NCI-H1417 (cell line): ENCODE results near the gene ARFGAP3.
A peak's percentile ranks its signal among the peaks of the same experiment; 100 is the strongest.

Source experiments
- DNase-seq, 3 experiments: peaks; one replicate each; lab custom pipeline; 2025; lab: John Stamatoyannopoulos, UW

The ARFGAP3 gene, protein sequence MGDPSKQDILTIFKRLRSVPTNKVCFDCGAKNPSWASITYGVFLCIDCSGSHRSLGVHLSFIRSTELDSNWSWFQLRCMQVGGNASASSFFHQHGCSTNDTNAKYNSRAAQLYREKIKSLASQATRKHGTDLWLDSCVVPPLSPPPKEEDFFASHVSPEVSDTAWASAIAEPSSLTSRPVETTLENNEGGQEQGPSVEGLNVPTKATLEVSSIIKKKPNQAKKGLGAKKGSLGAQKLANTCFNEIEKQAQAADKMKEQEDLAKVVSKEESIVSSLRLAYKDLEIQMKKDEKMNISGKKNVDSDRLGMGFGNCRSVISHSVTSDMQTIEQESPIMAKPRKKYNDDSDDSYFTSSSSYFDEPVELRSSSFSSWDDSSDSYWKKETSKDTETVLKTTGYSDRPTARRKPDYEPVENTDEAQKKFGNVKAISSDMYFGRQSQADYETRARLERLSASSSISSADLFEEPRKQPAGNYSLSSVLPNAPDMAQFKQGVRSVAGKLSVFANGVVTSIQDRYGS

DNA sequence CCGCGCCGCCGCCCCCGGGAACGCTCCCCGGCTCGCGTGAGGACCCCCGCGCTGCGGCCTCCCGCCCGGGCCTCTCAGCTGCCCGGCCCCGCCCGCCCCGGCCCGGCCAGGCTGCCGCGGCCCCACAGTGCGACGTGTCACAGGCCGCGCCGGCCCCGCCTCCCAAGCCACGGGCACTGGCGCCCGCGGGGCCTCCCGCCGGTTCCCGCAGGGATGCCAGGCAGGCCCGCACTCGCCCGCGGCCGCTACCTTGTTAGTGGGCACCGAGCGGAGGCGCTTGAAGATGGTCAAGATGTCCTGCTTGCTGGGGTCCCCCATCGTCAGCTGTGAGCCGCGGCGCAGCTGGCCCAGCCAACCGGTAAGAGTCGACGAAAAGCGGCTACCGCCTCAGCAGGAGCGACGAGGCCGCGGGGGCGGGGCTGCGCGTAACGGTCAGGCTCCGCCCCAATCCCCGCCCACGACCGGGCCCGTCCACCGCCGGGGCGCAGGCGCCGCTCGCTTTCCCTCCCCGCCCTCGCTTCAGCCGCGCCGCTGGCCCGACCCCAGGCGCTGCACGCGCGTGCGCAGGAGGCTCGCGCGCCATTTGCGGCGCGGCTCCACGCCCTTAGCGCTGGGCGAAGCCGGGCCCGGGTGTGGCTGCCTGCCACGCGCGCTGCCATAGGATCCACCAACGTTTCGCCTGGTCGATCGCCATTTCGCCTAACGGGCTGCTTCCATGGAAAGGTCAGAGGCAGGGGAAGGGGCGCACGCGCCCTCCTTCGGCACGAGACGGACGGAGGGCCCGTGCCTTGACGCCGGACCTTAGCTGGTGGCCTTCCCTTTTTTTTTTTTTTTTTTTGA is at the start of gene ARFGAP3:
TSS of gene ARFGAP3 (minus strand) at position 409 of the 840 bp plus-strand sequence. CDS start at position 318, 91 bp downstream.
- peak; percentile 90 to 93 (median 93) for DNase-seq

DNA sequence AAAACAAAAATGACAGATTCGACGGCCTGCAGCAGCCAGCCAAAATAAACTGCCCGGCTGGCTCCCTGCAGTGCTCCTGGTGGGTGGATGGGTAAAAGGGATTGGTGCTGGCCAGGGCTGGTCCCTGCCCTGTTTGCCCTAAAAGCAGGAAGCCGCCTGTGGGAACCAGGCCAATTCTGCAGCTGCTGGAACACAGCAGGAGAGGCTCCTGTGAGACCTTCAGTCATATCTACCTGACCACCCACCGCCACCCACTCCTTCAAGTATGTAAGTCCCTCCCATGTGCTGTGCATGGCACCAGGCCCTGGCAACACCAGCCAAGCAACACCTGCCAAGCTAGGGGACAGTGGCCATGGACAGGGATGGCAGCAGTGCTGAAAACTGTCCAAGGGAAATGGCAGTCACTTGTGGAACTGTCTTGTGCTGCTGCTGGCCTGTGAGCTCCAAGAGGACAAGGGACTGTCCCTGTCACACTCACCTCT is 48.7 kb upstream of the ARFGAP3 start:
- DNase-seq = peak in 2 of 3 experiments; percentile 69 to 88

DNA sequence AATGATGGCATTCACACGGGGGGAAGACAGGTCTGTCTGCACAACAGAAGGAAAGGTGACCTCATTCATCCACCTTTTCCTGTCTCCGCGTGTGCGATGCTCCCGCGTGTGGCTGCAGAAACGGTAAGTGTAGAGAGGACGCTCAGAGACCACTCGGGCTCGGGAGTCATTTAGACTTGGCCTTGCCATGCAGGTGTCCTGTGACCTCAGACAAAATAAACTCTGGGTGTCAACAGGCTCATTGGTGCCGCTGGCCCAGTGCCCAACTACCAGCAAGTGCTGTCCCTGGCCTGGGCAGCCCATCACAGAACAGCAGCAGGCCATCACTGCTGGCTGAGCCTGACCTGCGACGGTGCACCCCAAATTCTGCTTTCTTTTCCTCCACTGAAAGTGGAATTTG is 48.1 kb upstream of the ARFGAP3 start:
- DNase-seq = peak in 2 of 3 experiments; percentile 39 to 63

DNA sequence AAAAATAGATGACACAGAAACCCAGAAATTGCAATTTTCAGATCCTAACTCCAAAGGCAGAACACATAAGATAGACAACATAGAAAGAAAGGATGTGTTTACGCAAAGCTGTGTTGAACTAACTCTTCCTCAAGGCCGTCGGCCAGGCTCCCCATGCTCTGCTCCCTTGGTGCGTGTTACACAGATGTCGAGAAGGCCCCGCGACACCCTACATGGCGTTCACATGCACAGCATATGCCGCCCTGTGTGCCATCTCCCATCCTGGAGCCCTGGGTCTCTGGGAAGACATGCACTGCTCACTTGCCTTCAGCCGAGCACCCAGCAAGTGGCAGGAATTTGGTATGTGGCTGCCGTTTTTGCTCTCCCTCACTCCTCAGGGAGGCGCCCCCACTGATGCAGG is 47.0 kb upstream of the ARFGAP3 start:
- DNase-seq = peak in 1 of 3 experiments; percentile 1

DNA sequence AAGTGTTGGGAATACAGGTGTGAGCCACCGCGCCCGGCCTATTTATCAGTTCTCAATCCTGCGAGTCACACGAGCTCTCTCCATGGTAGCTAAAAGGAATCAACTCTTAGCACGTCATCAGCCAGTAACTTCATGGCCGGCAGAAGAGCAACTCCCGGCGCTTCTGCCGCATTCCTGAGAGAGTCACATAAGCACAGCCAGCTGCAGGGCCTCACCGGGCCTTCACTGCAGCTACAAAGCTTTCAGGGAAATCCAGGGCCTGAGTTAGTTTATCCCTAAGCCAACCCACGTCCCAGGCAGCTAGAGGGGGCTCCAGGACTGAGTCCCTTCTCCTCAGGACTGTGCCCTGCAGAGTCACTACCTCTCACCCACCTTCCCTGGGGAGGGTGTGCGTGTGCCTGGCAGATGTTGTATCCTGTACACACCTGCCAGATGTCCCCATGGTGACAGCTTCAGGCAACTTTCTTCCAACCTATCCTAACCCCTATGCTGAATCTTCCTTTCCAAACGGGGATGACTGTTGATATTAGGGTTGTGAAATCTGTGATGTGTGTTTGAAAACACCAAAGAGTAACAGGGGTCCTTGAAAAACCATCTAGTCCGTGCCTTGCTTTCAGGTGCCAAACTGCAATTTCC is 45.9 kb upstream of the ARFGAP3 start:
- no peak for DNase-seq

DNA sequence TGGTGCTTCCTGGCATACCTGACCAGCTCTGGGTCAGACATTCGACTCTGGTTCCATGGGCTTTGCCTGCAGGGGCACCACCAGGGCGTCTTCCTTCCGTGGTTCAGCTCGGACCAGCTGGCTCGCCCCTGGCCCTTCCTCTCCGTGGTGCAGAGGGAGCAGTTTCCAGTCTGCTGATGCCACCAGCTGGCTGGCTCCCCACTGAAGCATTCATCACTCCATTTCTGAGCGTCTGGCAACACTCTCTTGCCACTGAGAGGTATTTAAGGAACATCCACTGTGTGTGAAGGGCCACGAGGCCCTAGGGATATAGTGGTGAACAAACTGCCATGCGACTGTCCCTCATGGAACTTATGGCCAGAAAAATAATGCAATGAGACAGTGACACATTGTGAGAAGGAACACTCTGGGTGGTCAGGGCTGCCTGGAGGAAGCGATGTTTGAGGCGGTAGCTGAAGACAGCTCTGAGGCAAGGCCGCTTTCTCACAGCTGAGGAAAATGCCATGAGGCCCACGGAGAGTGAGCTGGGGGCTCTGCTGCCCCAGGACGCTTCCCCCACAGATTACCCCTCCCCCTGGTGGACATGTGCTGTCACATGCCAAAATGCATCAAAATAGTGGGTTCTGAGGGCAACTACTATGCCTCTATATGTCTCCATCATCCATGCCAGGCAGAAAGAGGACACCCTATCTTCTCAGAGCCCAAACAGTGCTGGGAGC is 44.9 kb upstream of the ARFGAP3 start:
- no peak for DNase-seq

DNA sequence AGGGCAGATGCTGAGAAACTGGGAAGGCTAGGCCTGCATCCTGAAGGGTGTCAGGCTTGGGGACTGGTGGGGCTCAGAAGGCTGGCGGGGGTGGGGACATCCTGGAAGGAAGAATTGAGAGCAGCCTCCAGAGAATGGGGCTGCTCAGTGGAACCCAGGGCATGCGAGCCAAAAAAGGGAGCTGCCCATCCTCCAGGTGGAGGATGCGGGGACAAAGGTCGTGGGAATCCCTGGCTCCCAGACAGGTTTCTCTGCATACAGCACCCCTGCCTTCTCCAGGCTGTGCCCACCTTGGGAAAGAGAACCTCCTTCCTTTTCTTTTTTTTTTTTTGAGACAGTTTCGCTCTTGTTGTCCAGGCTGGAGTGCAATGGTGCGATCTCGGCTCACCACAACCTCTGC is 40.9 kb upstream of the ARFGAP3 start:
- DNase-seq = no peak

DNA sequence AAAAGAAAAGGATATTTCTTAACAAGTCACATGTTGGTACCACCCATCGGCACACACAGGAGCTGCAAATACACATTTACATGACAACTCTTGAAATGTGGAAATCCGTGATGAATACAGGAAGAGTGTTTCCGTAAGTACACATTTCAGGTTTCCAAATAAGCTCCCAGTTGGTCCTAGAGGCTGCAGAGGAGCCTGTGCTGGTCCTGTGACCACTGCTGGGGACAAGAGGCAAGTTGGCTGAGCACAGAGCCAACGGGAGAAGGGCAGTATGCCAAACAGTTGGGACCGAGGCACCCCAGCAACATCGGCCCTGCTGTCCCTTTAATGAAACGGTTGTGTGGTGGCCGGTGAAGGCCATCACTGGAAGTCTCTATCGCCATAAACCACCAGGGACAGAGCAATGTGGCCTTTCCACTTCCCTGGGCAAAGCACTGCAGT is 38.5 kb upstream of the ARFGAP3 start:
- no peak for DNase-seq

DNA sequence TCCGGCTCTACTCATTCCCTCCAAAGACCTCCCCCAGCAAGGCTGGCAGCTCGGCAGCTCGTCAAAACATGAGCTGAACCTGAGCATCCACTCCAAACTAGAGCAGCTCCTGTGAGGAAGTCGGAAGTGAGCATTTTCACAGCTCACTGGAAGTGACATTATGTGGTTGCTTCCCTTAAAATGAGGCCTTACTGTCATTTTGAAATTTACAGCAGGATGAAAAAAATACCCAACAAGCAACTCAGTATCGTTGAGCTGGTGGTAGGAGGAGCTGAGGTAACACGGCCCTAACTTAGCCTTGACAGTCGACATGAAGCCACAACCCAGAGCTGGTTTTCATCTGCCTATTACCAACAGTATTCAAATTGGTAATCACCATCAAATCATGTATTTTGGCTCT is 38.0 kb upstream of the ARFGAP3 start:
- DNase-seq = no peak

DNA sequence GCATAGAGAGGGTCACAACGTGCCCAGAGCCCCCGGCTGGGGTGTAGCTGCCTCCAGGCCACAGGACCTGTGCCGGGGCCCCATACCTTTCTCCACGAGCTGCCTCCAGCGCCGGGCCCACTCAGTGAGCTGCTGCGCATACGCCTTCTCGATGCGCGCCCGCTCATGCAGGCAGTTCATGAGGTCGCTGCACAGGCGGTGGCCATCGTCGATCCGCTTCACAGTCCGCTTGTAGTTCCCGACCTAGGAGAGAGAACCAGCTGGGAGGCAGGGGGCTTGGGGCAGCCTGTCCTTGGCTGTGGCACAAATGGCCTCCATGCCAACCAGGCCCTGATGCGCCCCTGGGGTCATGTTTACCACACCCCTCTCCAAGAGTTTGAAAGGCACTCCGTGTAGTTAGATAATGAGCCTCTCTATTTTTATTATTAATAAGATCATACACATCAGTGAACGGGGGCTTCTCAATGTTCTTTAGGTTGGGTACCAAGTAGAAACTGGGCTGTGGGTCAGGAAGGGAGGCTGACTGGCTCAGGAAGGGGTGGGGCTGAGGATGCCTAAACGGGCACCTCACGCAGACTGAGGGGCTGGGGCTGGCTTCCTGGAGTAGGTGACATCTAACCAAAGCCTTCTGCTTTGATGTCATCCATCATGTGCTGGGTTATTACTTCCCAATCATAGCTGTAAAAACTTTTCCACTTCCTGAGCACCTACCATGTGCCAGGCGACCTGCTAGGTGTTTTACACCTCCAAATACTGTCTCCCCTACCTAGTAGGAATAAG is 36.5 kb upstream of the ARFGAP3 start:
- DNase-seq = no peak

DNA sequence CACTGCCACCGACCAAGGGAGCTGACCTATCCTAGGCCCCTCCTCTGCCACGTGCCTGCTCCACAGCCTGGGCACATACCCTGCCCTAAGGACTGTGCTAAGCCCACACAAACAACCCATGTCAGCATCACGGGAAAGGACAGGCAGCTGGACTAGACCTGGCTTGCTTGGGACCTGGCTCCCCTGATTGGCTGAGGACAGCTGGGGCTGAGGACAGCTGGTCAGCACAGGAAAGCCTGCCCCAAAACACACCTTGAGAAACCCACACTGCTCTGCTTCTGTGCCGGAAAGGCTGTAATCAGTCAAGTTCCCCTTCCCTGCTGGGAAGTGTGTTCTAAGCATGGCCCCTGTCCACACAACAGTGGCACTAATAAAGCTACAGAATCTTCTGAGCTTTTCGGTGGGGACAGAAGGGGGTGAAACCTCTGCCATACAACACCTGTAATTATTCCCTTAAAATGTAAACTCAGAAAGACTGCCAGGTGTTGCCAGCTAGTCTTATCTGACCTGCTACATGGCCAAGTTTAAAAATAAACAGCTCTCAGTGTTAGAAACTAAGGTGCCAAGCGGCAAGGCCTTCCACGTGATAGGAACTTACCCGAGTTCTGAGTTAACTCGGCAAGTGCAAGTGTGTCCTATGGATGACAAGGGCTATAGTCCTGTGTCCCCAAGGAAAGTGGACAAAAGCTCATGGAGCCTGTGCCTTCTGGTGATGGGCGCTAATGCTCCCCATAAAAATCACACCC is 35.7 kb upstream of the ARFGAP3 start:
- DNase-seq = peak in 2 of 3 experiments; percentile 47 to 80

DNA sequence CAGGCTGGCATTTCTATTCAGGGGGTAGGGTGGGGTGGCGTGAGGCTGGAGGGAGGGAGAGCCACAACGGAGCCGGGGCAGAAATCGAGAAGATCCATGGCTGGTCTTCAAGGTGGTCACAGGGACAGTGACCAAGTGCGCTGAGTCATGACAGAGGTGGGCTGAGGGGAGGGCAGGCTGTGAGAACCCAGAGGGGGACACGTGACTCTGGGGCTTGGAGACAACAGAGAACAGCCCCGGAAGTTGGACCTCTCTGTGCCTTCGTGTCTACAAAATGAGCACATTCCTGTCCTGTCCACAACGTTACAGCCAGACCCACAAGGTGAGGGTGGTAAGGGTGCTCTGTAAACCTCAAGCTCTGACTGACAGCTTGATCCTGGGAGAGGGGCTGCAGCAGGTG is 35.1 kb upstream of the ARFGAP3 start:
- no peak for DNase-seq

DNA sequence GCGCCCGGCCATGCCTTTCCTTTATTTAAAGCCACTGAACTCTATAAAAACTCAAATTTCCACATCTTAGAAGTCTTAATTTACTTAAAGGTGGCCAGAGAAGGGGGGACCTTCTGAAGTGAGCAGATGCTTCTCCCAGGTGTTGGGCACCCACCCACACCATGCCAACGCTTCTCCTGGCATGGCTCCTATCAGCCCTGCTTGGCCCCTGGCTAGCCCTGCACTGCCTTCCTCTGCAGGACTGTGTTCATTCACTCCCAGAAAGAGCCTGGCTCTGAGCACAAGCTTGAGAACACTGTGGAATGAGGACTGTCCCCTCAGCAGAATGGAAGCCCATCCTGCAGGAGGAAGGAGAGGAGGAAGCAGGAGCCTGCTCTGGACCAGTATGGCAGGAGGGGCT is 34.6 kb upstream of the ARFGAP3 start:
- no peak for DNase-seq

DNA sequence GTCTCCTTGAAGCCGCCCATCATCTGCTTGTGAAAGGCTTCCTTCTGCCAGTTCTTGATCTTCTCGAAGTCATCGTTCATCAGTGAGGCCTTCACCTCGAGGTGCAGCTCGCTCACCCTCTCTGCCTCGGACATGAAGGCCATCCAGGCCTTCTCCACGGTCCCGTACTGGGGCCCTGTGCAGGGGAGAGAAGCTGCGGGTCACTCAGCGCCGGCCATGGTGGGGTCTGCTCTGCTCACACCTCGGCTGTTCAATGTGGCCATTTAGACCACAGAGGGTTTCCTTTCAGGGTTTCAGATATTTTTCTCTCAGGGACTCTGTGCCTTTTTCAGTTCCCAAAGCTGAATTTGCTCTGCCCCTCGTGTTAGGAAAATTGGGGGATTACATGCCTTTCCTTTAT is 33.9 kb upstream of the ARFGAP3 start:
- DNase-seq = no peak

DNA sequence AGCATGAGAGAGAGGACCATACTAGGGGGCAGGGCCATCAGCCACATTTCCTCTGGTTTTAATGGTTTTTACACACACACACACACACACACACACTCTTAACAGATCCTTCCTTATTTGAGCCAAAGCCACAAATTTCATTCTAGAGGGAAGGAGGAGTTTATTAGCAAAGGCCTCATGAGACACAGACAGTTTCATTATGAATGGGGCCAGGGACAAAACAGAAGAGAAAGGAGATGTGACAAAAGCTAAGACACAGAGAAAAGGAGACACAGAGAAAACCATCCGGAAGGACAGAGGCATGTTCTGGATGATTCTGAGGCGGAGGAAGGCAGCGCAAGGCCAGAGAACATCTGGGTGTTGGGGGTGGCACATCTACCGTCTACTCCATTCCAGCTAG is 32.2 kb upstream of the ARFGAP3 start:
- no peak for DNase-seq

DNA sequence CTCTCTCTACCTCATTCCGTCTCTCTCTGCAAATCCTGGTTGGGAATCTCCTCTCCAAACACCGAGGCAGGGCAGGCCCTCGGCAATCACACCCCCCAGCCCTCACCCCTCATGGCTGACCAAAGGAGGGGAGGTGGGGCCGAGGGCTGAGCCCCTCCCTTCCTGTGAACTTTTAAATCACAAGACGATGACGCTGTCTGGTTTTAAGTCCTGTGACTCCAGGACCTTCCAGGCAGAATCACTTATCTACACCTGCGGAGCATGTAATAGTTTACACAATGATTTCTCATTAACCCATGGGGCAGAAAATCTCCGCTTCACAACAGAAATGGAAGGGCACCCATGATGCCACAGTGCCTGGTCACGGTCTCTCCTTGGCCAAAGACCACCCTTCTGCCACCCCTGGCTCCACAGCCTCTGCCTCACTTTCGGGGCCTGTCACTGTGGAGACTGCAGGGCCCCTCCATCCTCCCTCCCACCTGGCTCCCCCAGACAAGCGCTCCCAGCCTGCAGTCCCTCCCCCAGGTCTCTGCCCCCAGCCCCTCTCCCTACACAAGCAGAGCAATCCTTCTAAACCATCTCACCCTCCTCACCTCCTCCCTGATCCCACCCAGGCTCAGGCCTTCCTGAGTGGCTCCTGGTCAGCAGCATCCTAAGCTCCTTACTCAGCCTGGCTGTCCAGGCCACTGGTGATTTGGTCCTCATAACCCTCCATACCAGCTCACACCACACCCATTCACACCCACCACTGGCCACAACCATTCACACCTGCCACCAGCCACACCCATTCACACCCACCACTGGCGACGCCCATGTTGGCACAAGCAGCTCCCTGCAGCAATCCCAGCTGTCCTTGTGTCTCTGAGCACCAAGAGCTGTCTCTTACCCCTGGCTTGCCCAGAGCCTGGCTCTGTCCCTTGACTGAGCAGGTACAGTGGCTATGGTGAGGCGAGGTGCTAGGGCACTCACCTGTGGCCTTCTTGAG is 30.7 kb upstream of the ARFGAP3 start:
- DNase-seq = no peak

DNA sequence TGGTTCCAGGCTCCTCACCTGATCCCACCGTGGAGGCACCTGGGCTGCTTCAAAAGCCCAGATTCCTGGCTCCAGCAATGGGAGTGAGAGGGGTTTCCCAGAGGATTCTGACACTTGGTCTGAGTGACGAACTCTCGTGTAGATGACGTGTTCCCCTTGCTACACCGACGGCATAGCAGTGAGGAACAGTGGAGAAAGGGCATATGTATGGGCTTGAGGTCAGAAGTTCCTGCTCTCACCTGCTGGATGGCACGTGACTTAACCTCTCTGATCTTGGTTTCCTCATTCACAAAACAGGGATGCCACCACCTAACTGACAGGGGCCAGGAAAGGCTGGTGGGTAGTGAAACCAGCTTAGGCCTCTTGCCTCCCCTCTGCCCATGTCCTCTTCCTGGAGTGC is 30.0 kb upstream of the ARFGAP3 start:
- DNase-seq = no peak

DNA sequence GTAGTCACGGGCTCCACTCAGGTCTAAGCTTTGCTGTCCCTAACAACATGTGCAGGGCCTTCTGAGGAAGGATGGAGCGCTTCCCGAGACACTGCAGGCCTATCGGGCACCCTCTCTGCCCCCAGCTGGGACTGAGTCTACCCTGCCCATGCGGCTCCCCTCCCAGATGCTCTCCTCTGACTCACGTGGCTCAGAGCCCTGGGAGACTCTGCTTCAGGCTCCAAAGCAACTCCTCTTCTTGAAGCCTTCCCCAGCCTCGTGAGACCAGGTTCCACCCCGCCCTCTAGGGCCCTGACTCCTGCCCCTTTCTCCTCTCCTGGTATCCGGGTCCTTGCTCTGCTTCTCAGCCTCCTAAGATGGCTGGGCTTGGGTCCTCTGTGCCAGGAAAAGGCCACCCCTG is 28.4 kb upstream of the ARFGAP3 start:
- DNase-seq = no peak
